ENCODE data around the gene ARHGAP21. TPM values are rescaled to one million over a fixed set of nuclear protein-coding genes. Genes with fewer than 3 reads are reported as not detected.

Gene ARHGAP21
- total and polyA plus RNA-seq, 9 of the 15 experiments (the other 6 are each of a cell fraction or from before 2014, with no cell fraction given): 13.6 to 145 (median 60.8) TPM

DNA sequence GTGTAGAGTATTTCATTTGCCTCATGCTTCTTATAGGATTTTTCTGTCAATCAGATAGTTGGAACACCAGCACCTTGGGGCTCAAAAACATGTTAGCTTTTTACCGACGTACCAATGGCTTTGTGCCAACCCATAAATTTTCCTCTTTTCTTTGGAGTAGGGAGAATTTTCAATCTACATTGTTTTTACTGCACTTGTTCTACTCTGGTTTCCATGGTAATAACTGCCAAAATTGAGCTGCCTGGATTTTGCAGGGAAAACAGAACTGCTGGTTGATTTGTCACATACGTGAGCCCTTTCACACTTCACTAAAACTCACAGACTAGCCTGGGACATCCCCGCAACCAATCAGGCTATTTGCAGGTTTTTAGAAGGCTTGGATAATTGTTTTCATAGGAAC is 189.7 kb downstream of the ARHGAP21 start:
- DNase-seq (ENCODE audit: extremely low read depth in 1 of 4, low spot score in 3 of 4) (no peak), ATAC-seq (no peak), FAIRE-seq (no peak)
- Histone ChIP-seq H3K79me2 (ENCODE audit: control insufficient read depth, insufficient read depth, low read length) (no peaks in the 10 kb centered on the region), H3K27ac (ENCODE audit: extremely low read depth, low read depth, low read length) (no peak overlapping the region), H3K9me1 (ENCODE audit: control insufficient read depth, insufficient read depth, low read length) (no peaks in the 10 kb centered on the region), H3K4me2 (ENCODE audit: insufficient read depth, low read length) (no peak overlapping the region), H3K27me3 (ENCODE audit: control insufficient read depth in 2 of 2, insufficient read depth in 2 of 2, low read length in 2 of 2) (peaks cover 16 to 32% of the 10 kb centered on the region in 2 experiments), H3K4me3 (no peak overlapping the region), H3K9ac (ENCODE audit: insufficient read depth in 1 of 2, low read depth in 2 of 2, low read length in 2 of 2) (no peak overlapping the region), H4K20me1 (replicated peaks; ENCODE audit: control insufficient read depth, insufficient read depth, low read length) (no peaks in the 10 kb centered on the region), H3K36me3 (ENCODE audit: control insufficient read depth, insufficient read depth, low read length) (no peaks in the 10 kb centered on the region), H3K9me3 (replicated peaks; ENCODE audit: control insufficient read depth, insufficient read depth, low read depth, low read length) (no peaks in the 10 kb centered on the region), H2AFZ (ENCODE audit: low read depth, low read length) (no peak overlapping the region), H3K4me1 (replicated peaks in 1 of 2; ENCODE audit: control insufficient read depth in 2 of 2, insufficient read depth in 2 of 2, low read length in 2 of 2) (no peaks in the 10 kb centered on the region)
- CTCF ChIA-PET (ENCODE audit: low intra/inter-chr PET ratio): no interaction called here
- POLR2A ChIA-PET: interaction anchor here (0.6 kb wide), 2 partner anchors 8 to 1156 kb away, joined by 3 read pairs; no protein-coding TSS in a partner anchor
- no TSS peak for BruUV-seq (replicated peaks)
- TF ChIP-seq, protein P1, sequence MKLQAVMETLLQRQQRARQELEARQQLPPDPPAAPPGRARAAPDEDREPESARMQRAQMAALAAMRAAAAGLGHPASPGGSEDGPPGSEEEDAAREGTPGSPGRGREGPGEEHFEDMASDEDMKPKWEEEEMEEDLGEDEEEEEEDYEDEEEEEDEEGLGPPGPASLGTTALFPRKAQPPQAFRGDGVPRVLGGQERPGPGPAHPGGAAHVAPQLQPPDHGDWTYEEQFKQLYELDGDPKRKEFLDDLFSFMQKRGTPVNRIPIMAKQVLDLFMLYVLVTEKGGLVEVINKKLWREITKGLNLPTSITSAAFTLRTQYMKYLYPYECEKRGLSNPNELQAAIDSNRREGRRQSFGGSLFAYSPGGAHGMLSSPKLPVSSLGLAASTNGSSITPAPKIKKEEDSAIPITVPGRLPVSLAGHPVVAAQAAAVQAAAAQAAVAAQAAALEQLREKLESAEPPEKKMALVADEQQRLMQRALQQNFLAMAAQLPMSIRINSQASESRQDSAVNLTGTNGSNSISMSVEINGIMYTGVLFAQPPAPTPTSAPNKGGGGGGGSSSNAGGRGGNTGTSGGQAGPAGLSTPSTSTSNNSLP (IDR thresholded peaks at IDR 0.05; ENCODE audit: borderline replicate concordance, low read depth, low read length): no peak
- no peak for TF ChIP-seq PHF21A (IDR thresholded peaks at IDR 0.05; ENCODE audit: borderline replicate concordance, low read depth)
- no peak for TF ChIP-seq SPI1 (IDR thresholded peaks at IDR 0.05; ENCODE audit: borderline replicate concordance, low read depth, low read length)
- intact Hi-C loops (cut with micrococcal nuclease): no loop called here
- in situ Hi-C loops (cut with MboI): no loop called here
- WGBS (ENCODE audit: insufficient coverage, low coverage, missing lambda C conversion rate): 2% methylated on average over 4 of the region's 4 CpGs

Small RNAs within 50 kb of the gene (small RNA-seq; reads per million reads assigned to genes)
- gene RNA5SP305: not detected

Other genes starting within 250 kb of the ARHGAP21 start
- gene PRTFDC1, start 228.7 kb upstream of the ARHGAP21 start, total RNA-seq (2014; rRNA removed): 6.0 and 7.0 TPM in 2 replicates
- gene PRTFDC1, start 228.7 kb upstream of the ARHGAP21 start, total RNA-seq (2014; rRNA removed; fragmentation: Illumina TruSeq; extraction: Trizol): 10.0 and 14.4 TPM in 2 replicates
- gene PRTFDC1, start 228.7 kb upstream of the ARHGAP21 start, total RNA-seq (2015; rRNA removed; fragmentation: Illumina TruSeq; extraction: Trizol): 9.4 and 9.5 TPM in 2 replicates
- gene PRTFDC1, start 228.7 kb upstream of the ARHGAP21 start, total RNA-seq (2021): 7.5 and 8.0 TPM in 2 replicates
- 17.4 and 27.6 TPM in 2 replicates for gene PRTFDC1, start 228.7 kb upstream of the ARHGAP21 start, polyA plus RNA-seq (2011; rRNA removed)
- 10.7 and 12.5 TPM in 2 replicates for gene PRTFDC1, start 228.7 kb upstream of the ARHGAP21 start, polyA plus RNA-seq (2014; fragmentation: Illumina TruSeq; extraction: Trizol)
- gene PRTFDC1, start 228.7 kb upstream of the ARHGAP21 start, polyA plus RNA-seq (2014; fragmentation: Nextera tagmentation; extraction: Ambion mirVana): 10 to 100 TPM; 19.0 to 19.7 TPM
- gene PRTFDC1, start 228.7 kb upstream of the ARHGAP21 start, polyA plus RNA-seq (2014; rRNA removed): 9.1 TPM in 2 replicates